Thoracic aorta (tissue), 2 donors: ENCODE data around the gene FBXO21. TPM values are rescaled to one million over a fixed set of nuclear protein-coding genes. Genes with fewer than 3 reads are reported as not detected.
"Not testable (repeated sequence)": the region's sequence is repeated elsewhere in the genome, so short reads cannot be mapped to it uniquely, and the experiment has no call there.

ENCODE experiments used
- ATAC-seq: fragments of 150-250 bp; one replicate; pipeline ENCODE4 v1.8.0; 2017; ENCODE audit warnings: low read depth; ENCODE audit not compliant: insufficient number of reproducible peaks, low FRiP score
- DNase-seq: peaks from one replicate; pipeline ENCODE4 v3.0.0-alpha.2; 2020; ENCODE audit warnings: low spot score
- H3K27ac ChIP-seq, 2 donors: fragments of 200-600 bp; sonication (generic); 1 replicate in 1 of 2; 2 replicates in 1 of 2; pipeline ENCODE4 v1.5.1; 2016; ENCODE audit warnings: mild to moderate bottlenecking in 2 of 2, moderate library complexity in 2 of 2
- H3K27me3 ChIP-seq: fragments of 200-600 bp; sonication (generic); replicated peaks from 2 replicates; pipeline ENCODE4 v1.6.0; 2016; ENCODE audit warnings: mild to moderate bottlenecking; ENCODE audit not compliant: insufficient read depth
- H3K36me3 ChIP-seq: fragments of 200-600 bp; sonication (generic); one replicate; pipeline ENCODE4 v1.5.1; 2016
- H3K4me1 ChIP-seq, 2 donors: fragments of 200-600 bp; sonication (generic); 1 replicate in 1 of 2; 2 replicates in 1 of 2; pipeline versions ENCODE4 v1.5.1 to v1.6.0; 2016; ENCODE audit warnings: low read depth in 2 of 2, mild to moderate bottlenecking in 1 of 2; ENCODE audit not compliant: control insufficient read depth in 1 of 2
- H3K4me3 ChIP-seq: fragments of 200-600 bp; sonication (generic); 2 replicates; pipeline ENCODE4 v1.5.1; 2016; ENCODE audit warnings: mild to moderate bottlenecking
- H3K9me3 ChIP-seq: fragments of 200-600 bp; sonication (generic); 2 replicates; pipeline ENCODE4 v1.5.1; 2016
- total RNA-seq, 2 donors: library from RNA; depleted of rRNA; stranded (reverse); fragments of >200 nt; gene quantifications; one replicate each; pipeline versions ENCODE4 v1.1.0 to v1.2.3, GENCODE V29; 2016
- TF ChIP-seq, protein P1 (sequence below): fragments of 200-600 bp; sonication (generic); IDR thresholded peaks from one replicate; pipeline ENCODE4 v1.5.1; 2019; ENCODE audit warnings: antibody characterized with exemption

The FBXO21 gene
- total RNA-seq, 2 donors from 2014 or later, result 48.9 to 97.5 TPM

DNA sequence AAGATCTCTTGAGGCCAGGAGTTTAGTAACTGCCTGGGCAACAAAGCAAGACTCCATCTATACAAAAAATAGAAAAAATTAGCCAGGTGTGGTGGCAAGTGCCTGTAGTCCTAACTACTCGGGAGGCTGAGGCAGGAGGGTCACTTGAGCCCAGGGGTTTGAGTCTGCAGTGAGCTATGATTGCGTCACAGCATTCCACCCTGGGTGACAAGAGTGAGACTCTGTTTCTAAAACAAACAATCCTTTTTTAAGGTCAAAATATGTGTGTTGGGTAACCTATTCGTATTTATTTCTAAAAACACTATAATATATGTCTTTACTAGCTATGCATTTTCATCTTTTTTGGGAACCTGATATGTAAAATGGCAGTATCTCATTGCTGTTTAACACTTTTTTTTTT, 7.4 kb downstream of the FBXO21 start:
- ATAC-seq, result no peak
- no peak overlapping the region for H3K27ac ChIP-seq
- no peaks in the 10 kb centered on the region for H3K4me1 ChIP-seq
- H3K9me3 ChIP-seq, result no peaks in the 10 kb centered on the region
- TF ChIP-seq, protein P1, sequence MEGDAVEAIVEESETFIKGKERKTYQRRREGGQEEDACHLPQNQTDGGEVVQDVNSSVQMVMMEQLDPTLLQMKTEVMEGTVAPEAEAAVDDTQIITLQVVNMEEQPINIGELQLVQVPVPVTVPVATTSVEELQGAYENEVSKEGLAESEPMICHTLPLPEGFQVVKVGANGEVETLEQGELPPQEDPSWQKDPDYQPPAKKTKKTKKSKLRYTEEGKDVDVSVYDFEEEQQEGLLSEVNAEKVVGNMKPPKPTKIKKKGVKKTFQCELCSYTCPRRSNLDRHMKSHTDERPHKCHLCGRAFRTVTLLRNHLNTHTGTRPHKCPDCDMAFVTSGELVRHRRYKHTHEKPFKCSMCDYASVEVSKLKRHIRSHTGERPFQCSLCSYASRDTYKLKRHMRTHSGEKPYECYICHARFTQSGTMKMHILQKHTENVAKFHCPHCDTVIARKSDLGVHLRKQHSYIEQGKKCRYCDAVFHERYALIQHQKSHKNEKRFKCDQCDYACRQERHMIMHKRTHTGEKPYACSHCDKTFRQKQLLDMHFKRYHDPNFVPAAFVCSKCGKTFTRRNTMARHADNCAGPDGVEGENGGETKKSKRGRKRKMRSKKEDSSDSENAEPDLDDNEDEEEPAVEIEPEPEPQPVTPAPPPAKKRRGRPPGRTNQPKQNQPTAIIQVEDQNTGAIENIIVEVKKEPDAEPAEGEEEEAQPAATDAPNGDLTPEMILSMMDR, result no peak
- no peak overlapping the region for H3K4me3 ChIP-seq
- no peaks in the 10 kb centered on the region for H3K27me3 ChIP-seq
- H3K36me3 ChIP-seq, result peaks cover 25% of the 10 kb centered on the region
- no peak for DNase-seq

DNA sequence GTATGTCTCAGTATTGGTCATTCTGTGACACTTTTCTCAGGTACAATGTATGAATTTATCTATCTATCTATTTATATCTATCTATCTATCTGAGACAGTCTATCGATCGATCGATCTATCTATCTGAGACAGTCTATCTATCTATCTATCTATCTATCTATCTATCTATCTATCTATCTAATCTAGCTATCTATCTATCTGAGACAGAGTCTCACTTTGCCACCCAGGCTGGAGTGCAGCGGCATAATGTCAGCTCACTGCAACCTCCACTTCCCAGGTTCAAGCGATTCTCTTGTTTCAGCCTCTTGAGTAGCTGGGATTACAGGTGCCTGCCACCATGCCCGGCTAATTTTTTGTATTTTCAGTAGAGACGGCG, 8.8 kb downstream of the FBXO21 start:
- peaks cover 23% of the 10 kb centered on the region for H3K36me3 ChIP-seq
- not testable (repeated sequence) for ATAC-seq, H3K27ac ChIP-seq, DNase-seq, H3K27me3 ChIP-seq, H3K9me3 ChIP-seq, H3K4me3 ChIP-seq, H3K4me1 ChIP-seq

DNA sequence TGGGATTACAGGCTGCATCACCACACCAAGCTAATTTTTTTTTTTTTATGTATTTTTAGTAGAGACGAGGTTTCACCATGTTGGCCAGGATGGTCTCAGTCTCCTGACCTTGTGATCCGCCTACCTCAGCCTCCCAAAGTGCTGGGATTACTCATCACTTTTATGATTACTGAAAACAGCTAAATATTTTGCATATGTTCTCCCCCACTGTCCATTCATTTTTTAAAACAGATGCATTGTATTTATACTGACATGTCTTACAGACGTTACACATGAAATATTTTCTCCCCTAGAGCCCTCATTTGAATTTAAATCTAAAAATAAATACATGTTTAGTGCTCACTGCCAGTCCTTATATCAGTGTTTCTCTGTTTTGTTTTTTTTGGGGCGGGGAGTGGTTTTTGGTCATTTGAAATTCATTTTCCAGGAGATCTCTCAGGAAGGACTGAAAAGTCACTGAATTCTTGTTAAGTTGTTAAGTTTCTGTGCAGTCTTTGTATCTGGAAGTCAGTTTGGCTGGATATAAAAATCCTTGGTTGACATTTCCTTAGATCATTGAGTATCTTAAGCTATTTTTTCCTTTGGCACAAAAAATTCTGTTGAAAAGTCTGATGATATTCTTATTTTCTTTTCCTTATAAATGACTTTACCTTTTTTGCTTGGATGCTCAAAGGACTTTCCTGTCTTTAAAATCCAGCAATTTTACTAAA, 9.4 kb downstream of the FBXO21 start:
- TF ChIP-seq, protein P1, result no peak
- ATAC-seq (no peak), DNase-seq (no peak)
- no peaks in the 10 kb centered on the region for H3K27me3 ChIP-seq
- H3K4me3 ChIP-seq, result no peak overlapping the region
- H3K36me3 ChIP-seq, result peaks cover 21% of the 10 kb centered on the region
- H3K27ac ChIP-seq, result no peak overlapping the region
- no peaks in the 10 kb centered on the region for H3K4me1 ChIP-seq
- no peaks in the 10 kb centered on the region for H3K9me3 ChIP-seq

DNA sequence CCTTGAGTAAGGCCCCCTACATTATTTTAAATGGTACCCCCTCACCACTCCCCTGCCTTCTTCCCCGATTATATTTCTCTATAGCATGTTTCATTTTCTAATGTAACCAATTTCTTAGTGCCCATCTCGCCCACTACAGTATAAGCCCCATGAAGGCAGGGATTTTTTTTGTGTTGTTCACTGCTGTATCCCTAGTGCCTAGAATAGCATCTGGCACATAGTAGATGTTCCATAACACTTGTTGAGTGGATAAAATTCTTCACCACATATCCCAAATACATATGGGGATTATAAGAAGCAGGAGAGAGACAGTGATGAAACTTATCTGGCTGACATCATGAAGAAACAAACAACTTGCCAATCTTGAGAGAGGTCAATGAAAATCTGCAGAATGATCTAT, 11.5 kb downstream of the FBXO21 start:
- no peaks in the 10 kb centered on the region for H3K27me3 ChIP-seq
- H3K36me3 ChIP-seq, result peaks cover 30% of the 10 kb centered on the region
- no peak overlapping the region for H3K4me3 ChIP-seq
- DNase-seq (no peak), ATAC-seq (no peak)
- H3K27ac ChIP-seq, result no peak overlapping the region
- no peaks in the 10 kb centered on the region for H3K9me3 ChIP-seq
- no peaks in the 10 kb centered on the region for H3K4me1 ChIP-seq
- TF ChIP-seq, protein P1, result no peak

DNA sequence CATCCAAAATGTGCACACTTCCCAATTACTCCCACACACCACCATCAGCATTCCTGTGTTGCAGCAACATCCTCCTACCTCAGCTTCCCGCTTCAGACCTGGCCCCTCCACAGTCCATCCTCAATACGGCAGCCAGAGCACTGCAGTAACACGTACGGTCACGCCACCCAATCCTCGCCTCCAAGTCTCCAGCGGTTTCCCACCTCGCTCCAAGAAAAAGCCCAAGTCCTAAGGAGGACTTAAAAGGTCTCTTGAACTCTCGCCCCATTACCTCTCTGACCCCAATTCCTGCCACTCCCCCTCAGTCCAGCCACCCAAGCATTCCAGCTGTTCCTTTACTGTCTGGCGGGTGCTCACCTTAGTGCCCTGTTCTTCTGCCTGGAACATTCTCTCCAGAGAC, 12.0 kb downstream of the FBXO21 start:
- DNase-seq, result no peak
- no peaks in the 10 kb centered on the region for H3K9me3 ChIP-seq
- no peaks in the 10 kb centered on the region for H3K4me1 ChIP-seq
- no peak for ATAC-seq
- no peaks in the 10 kb centered on the region for H3K27me3 ChIP-seq
- no peak overlapping the region for H3K27ac ChIP-seq
- H3K4me3 ChIP-seq, result no peak overlapping the region
- H3K36me3 ChIP-seq, result peaks cover 34% of the 10 kb centered on the region
- TF ChIP-seq, protein P1, result no peak

DNA sequence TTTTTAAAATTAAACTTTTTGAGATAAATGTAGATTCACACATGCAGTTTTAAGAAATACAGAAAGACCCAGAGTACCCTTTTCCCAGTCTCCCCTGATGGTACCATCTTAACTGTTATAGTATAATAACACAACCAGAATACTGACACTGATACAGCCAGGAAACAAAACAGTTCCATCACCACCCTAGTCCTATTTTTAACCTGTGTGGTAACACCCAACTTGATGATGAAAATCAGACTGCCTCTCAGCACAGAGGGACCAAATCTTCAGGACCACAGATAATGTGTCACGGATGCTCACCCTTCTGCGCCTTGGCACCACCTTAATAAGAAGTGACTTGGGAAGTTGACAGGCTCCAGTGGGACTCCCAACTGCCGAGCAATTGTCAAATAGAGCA, 18.1 kb downstream of the FBXO21 start:
- DNase-seq (no peak), ATAC-seq (no peak)
- TF ChIP-seq, protein P1, result no peak
- H3K9me3 ChIP-seq, result no peaks in the 10 kb centered on the region
- H3K4me3 ChIP-seq, result no peak overlapping the region
- no peaks in the 10 kb centered on the region for H3K27me3 ChIP-seq
- H3K36me3 ChIP-seq, result peaks cover 57% of the 10 kb centered on the region
- H3K27ac ChIP-seq, result no peak overlapping the region
- no peaks in the 10 kb centered on the region for H3K4me1 ChIP-seq
